HG03039 (cell line): ENCODE results near the gene SLC38A1.
"Not testable (repeated sequence)": the region's sequence is repeated elsewhere in the genome, so short reads cannot be mapped to it uniquely, and the experiment has no call there.

Experiments used
- ATAC-seq: cut with Tn5 transposase; IDR thresholded peaks from one replicate; pipeline ENCODE4 v1.9.1; 2021; ENCODE audit warnings: mild to moderate bottlenecking, moderate library complexity; ENCODE audit not compliant: unreplicated experiment

SLC38A1 gene

DNA sequence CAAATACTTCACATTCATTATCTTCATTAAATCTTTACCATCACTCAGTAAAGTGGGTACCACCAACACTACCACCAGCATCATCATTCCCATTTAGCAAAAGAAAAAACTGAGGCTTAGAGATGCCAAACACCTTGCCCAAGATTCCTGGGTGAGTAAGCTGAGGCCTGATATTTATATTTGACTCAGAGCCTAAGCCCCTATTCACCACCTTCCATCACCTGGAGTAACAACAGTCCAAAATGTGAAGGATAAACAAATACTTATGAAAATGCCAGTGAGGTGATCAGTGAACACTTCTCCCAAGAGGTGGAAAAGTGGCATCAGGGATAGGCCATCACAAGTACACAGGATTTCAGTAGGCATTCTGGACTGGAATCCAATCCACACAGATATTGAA, 3.7 kb downstream of the SLC38A1 start:
- no peak for ATAC-seq

DNA sequence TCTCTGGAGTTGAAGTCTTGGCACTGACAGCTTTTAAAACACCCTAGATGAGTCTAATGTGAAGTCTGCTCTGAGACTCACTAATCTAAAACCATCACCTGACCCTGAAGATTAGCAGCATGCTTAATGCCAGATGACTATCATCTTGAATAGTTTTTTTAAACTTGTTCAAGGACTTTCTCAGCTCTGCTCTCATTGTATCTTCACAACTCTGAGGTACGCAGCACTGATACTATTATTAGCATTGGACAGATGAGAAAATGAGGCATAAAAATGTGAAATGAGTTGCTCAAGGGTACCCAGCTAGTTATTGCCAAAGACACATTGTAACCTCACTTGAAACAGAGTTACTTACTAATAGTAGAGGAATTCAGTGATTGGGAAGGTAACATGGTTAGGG, 4.8 kb downstream of the SLC38A1 start:
- no peak for ATAC-seq

- ATAC-seq: no peak
Observed at GRCh38 chr12:46263140-46264016, 5.5 kb downstream of the SLC38A1 start.

GRCh38 chr12:46261646-46262045, 7.2 kb downstream of the SLC38A1 start:
- ATAC-seq: no peak

GRCh38 chr12:46260913-46261476, 7.8 kb downstream of the SLC38A1 start:
- no peak for ATAC-seq

GRCh38 chr12:46260124-46260912, 8.5 kb downstream of the SLC38A1 start:
- no peak for ATAC-seq

DNA sequence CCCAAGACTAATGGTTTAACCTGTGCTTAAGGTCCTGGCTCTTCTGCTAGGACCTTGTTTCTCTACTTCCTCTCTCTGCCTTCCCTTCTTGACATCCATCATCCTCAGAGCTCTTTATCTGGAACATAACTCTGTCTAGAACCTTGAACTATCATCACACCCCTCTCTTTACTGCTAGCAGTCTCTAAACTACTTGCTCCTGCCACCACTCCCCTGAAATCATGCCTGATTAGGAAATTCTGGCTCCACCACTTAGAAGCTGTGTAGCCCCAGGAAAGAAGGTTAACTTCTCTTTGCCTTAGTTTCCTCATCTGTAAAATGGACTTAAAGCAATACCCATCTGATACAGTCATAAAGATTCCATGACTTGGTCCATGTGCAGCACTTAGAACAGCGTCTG, 9.1 kb downstream of the SLC38A1 start:
- ATAC-seq: no peak

DNA sequence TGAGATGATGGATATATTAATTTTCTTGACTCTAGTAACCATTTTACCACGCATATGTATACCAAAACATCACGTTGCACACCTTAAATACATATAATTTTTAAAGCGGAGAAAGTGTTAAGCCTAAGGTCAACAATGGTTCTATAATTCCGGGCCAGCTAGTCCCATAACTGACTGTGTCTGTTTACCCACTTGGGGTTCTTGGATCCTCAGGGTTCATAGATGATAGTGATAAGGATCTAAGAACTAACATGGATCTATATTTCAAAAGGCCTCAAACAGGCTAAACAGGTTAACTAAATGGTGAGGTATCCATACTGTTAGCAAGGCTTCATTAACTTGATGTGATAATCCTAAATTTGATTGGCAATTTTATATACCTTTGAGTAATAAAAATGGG, 9.8 kb downstream of the SLC38A1 start:
- no peak for ATAC-seq

- ATAC-seq: no peak
Observed at GRCh38 chr12:46258129-46258528, 10.7 kb downstream of the SLC38A1 start.

DNA sequence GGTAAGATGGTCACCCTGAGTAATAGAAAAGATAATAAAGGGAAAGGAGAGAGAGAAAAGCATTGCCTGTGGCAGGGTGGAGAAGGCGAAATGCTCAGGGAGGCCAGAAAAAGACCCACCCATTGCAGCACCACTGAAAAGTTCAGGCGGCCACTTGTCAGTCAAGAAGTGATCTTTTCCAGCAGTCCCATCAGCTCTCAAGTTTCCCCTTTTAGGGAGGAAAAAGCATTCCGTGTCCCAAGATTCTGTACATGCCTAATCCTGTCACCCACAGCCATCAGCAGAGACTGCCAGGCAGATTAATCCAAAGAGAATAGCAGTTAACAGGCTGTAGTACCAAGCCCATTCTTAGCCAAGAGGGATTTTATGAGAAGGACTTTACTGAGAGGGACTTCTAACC, 11.9 kb downstream of the SLC38A1 start:
- no peak for ATAC-seq

DNA sequence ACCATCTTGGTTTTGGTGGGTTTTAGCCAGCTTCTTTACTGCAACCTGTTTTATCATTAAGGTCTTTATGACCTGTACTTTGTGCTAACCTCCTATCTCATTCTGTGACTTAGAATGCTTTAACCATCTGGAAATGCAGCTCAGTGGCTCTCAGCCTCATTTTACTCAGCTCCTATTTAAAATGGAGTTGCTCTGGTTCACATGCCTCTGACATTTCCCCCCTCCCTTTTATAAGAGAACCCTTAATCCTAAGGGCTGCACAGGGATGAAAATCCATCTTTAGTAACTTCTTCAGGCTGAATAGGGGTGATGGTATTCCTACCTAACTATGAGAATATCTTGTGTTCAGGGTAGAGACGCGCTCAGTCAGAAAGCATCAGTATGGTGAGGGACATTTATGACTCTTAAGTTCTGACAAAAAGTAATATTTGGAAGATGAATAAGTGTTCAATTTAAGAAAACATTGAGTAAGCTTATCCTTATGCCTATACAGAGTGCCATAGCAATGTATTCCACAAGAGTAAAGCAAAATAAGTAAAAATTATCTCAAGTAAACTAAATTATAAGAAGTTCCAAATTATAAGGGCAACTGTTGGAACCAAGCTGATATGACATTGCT, 15.2 kb downstream of the SLC38A1 start:
- ATAC-seq: no peak

- ATAC-seq: not testable (repeated sequence)
Observed at GRCh38 chr12:46251994-46252393, 16.8 kb downstream of the SLC38A1 start.

DNA sequence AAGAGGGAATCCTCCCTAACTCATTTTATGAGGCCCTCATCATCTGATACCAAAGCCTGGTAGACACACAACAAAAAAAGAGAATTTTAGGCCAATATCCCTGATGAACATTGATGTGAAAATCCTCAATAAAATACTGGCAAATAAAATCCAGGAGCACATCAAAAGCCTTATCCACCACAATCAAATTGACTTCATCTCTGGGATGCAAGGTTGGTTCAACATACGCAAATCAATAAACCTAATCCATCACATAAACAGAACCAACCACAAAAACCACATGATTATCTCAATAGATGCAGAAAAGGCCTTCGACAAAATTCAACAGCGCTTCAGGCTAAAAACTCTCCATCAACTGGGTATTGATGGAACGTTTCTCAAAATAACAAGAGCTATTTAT, 18.9 kb downstream of the SLC38A1 start:
- not testable (repeated sequence) for ATAC-seq

DNA sequence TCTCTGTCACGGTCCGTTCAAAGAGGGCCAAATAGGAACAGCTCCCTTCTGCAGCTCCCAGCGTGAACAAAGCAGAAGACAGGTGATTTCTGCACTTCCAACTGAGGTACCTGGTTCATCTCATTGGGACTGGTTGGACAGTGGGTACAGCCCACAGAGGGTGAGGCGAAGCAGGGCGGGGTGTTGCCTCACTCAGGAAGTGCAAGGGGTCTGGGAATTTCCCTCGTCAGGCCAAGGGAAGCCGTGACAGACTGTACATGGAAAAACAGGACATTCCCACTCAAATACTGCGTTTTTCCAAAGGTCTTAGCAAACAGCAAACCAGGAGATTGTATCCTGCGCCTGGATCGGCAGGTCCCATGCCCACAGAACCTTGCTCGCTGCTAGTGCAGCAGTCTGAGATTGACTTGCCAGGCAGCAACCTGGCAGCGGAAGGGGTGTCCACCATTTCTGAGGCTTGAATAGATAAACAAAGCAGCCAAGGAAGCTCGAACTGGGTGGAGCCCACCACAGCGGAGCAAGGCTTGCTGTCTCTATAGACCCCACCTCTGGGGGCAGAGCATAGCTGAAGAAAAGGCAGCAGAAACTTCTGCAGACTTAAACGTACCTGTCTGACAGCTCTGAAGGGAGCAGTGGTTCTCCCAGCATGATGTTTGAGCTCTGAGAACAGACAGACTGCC, 22.7 kb downstream of the SLC38A1 start:
- ATAC-seq: no peak

GRCh38 chr12:46244997-46245396, 23.8 kb downstream of the SLC38A1 start:
- ATAC-seq: no peak

DNA sequence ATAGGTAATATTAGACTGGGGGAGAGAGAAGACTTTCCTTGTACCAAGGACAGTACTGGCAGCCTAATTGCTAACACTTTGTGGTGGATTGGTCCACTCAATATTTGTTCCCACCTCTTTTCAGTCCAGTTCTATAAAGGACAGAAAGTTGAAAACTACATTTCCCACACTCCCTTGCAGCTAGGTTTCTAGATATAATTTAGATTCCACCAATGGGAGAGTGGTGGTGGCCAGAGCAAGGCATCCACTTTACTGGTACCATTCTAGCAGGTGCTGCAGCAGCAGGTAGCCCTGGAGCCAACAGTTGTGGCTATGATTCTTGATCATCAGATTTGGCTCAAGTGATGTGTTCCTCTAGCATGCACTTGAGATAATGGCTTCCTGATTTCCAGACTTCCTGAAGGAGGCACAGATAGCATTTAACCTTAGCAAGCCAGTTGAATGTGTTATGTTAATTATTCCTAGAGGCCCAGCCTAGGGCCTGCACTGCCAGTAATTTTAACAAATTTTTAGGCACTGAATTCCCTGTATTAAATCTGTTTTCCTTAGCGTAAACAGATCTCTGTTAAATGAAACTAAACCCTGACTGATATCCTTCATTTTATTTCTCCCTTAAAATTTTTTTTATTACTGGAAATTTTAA, 24.4 kb downstream of the SLC38A1 start:
- ATAC-seq: no peak

GRCh38 chr12:46242569-46242968, 26.3 kb downstream of the SLC38A1 start:
- ATAC-seq: no peak

- no peak for ATAC-seq
Observed at GRCh38 chr12:46240436-46240835, 28.4 kb downstream of the SLC38A1 start.

DNA sequence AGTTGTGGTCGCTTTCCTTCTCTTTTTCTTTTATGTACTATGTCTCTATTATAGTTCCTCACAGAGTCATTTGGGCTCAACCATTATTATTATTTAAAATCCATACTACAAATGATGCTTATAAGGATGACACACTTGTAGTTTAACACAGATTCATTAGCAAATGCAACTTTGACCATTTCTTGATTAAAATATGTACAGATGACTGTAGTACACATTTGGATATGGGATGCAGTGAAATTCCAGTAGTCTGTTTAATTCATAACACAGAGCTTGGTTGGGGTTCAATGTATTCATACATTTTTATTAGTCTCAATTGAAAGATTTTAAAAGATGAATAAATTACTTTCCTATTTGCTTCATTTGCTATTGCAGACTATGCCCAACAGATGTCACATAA, 30.0 kb downstream of the SLC38A1 start:
- no peak for ATAC-seq

GRCh38 chr12:46237371-46238045, 31.3 kb downstream of the SLC38A1 start:
- no peak for ATAC-seq
